ENCODE data around the gene CTSK.

CTSK gene

DNA sequence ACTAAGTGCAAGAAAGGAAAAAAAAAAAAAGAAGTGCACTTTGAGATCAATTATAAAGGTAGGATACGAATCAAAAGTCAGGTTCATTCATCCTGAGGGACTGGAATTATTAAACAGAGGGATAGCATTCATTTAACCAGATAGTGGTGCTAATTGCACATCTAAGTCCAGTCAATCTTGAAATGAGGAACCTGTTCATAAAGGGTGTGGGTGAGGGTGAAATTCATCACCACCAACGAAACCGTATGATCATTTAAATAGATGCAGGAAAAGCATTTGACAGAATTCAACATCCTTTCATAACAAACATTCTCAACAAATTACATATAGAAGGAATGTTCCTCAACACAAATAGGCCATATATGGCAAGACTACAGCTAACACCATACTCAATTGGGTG lies 48.0 kb downstream of the CTSK start:
- no peak for DNase-seq (ENCODE audit: low spot score)

GRCh38 chr1:150753416-150753815 lies 54.6 kb downstream of the CTSK start:
- DNase-seq (ENCODE audit: low spot score): no peak

GRCh38 chr1:150751443-150751842 lies 56.6 kb downstream of the CTSK start:
- DNase-seq (ENCODE audit: low spot score): no peak

DNA sequence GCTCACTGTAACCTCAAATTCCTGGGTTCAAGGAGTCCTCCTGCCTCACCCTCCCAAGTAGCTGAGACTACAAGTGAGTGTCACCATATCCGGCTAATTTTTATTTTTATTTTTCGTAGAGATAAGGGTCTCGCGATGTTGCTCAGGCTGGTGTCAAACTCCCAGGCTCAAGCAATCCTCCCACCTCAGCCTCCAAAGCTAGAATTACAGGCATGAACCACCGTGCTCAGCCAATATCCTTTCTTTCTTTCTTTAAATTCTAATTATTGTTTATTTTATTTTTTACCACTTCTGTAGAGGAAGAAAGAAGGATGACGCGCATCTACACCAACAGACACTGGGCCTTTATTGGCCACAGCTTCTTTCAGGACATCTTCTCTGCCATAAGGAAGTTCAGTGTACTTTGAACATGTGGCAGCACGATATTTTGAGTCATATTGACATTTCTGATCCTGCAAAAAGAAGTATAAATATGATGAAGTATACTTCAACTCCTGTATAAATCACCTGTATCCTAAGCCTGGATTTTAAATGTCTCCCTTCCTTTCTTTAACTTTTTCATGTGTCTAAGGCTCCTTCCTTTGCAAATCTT lies 58.2 kb downstream of the CTSK start:
- no peak for DNase-seq (ENCODE audit: low spot score)

GRCh38 chr1:150748878-150749719 lies 59.0 kb downstream of the CTSK start:
- no peak for DNase-seq (ENCODE audit: low spot score)

Data from kidney capillary endothelial cell (primary cell).